Cortex of kidney (tissue), 1 donor: ENCODE data around the gene POLR1G.

Source experiments
- DNase-seq: peaks from one replicate; lab custom pipeline; 2025; lab: John Stamatoyannopoulos, UW

Gene POLR1G

GRCh38 chr19:45444318-45445041 is 38.0 kb downstream of the POLR1G start:
- DNase-seq = no peak

GRCh38 chr19:45445139-45445538 is 38.7 kb downstream of the POLR1G start:
- DNase-seq = no peak

DNA sequence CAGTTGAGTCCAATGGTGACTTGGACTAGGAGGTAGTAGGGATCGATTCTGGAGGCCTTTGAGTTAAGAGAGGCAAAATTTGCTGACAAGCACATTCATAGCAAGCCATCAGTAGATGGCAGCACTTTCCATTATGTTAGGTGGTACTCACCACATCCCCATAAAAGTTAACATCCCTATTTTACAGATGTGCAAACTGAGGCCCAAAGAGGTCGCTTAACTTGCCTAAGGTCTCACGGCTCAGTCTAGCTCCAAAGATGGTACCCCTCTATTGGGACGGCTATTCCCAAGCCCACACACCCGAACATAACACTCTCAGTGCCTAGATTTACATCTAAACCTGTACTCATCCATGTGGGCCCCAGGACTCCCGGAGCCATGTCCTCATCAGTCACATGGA is 39.9 kb downstream of the POLR1G start:
- DNase-seq = no peak

- no peak for DNase-seq
Measured at GRCh38 chr19:45446944-45447343, 40.5 kb downstream of the POLR1G start.

DNA sequence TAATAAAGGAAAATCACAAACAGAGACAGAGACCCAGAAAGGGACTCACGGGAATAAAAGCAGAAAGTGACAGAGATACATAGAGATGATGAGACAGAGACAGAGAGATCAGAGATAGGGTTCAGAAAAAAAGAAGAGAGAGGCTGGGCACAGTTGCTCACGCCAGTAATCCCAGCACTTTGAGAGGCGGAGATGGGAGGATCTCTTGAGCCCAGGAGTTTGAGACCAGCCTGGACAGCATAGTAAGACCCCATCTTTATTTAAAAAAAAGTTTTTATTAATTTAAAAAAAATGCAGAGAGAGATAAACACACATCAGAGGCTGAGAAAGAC is 41.9 kb downstream of the POLR1G start:
- DNase-seq = no peak

DNA sequence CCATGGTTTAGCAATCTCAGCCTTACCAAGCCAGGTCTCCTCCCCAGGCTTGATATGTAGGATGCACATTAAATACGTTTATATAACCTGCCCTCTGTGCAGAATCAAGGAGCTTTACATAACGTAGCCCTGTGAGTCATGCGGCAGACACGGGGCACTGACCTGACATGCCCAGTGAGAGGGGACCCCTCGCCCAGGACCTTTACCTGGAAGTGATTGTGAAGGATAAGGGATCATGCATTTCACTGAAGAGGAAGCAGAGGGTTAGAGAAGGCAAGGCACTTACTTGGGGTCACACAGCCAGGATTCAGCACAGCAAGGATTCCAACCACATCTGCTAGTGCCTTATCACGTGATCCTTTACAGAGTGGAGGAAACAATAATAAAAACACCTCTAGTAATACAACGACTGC is 42.4 kb downstream of the POLR1G start:
- no peak for DNase-seq

DNA sequence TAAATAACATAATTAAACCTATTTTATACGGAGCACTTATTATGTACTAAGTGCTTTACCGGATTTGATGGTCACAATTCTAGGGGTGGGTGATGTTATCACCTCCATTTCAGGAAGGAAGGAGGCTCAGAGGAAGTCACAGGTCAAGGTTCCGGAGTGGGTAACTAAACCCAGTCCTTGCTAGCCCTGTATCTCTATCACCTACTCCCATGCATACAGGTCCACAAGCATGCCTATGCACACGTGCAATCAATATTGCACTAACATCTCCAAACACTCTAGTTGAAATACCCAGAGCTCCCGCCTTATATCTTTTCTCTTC is 43.5 kb downstream of the POLR1G start:
- no peak for DNase-seq

DNA sequence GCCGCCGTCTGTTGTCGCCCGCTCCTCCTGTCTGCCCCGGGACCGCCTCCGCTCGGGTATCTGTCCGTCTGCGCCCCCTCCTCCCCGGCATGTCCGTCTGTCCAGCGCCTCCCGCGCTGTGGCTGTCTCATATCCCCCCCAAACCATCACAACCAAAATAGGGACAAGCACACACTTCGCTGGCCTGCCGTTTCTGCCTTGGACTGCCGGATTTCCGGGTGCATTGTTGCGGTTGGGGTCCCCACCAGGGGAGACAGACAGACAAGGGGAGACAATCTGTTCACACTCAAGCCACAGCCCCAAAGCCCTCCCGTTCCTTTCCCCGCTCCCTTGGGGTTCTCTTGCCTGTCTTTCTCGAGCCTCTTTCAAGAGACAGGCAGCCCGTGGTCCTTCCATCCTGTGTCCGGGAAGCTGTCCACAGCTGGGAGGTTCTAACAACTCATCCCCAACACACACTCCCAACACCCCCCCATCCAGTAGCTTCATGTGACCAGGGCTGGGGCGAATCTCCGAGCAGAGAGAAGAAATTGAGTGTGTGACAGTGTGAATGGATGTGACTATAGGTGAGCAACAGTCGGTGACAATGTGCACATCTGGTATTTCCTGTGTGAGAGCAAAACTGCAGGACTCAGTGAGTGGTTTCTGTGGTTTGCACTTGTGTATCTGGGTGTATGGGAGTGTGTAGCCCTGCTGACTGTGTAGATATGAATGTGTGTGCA is 44.8 kb downstream of the POLR1G start:
- DNase-seq = no peak

DNA sequence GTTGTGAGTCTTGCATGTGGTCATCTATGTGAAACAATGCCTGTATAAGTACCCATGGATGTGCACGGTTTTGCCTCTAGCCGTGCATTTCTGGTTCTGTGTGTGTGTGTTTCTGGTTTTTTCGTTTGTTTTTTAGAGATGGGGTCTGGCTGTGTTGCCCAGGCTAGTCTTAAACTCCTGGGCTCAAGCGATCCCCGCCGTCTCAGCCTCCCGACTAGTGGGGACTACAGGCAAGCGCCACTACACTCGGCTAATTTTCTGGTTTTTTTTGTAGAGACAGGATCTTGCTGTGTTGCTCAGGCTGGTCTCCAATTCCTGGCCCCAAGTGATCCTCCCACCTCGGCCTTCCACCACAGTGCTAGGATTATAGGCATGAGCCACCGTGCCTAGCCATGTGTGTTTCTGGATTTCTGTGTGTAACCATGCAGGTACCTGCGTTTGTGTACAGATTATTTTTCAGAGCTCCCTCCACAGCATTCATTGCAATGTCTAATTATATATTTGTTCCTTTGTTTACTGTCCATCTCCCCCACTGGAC is 45.5 kb downstream of the POLR1G start:
- no peak for DNase-seq

GRCh38 chr19:45455707-45456499 is 49.5 kb downstream of the POLR1G start:
- no peak for DNase-seq

DNA sequence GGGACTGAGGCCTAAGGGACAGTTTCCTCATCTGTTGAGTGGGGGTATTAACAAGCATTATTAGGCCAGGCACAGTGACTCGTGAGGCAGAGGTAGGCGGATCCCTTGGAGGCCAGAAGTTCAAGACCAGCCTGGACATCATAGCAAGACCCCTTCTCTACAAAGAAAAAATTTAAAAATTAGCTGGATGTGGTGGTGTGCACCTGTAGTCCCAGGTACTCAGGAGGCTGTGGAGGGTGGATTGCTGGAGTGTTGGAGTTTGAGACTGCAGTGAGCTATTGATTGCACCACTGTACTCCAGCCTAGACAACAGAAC is 50.0 kb downstream of the POLR1G start:
- no peak for DNase-seq

DNA sequence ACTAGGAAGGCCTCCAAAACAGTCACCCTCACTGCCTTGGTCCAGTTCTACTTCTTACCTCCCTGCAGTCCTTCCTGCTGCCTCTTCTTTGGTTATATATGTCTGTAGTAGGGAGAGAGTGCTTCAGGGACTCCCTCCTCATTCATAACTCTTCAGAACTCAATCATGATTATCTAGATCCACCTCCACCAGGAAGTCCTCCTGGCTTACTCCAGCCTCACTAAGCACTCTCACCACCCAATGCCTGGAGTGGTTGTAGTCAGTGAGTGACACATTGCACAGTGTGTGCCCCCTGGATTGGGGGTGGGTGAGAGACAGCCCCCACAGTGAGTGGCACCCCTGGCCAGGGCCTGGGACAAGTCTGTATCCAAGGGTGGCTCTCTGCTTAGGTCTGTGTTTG is 51.3 kb downstream of the POLR1G start:
- DNase-seq = no peak
